ENCODE results near the gene PMEPA1.
A peak's percentile ranks its signal among the peaks of the same experiment; 100 is the strongest.

The PMEPA1 gene

GRCh38 chr20:57619051-57619831, 90.6 kb downstream of the PMEPA1 start:
- intact Hi-C loops (cut with micrococcal nuclease): no loop called here
- H3K27ac Mint-ChIP-seq: peak overlapping the region; percentile 81
- peaks cover 47% of the 10 kb centered on the region for H3K4me1 Mint-ChIP-seq (ENCODE audit: low read depth)
- H3K27me3 Mint-ChIP-seq: peaks cover 16% of the 10 kb centered on the region
- no peaks in the 10 kb centered on the region for H3K36me3 Mint-ChIP-seq (ENCODE audit: low read depth)
- peaks cover 4% of the 10 kb centered on the region for H3K9me3 Mint-ChIP-seq
- peak overlapping the region; percentile 32 for H3K4me3 Mint-ChIP-seq

GRCh38 chr20:57618764-57619050, 91.1 kb downstream of the PMEPA1 start:
- intact Hi-C loops (cut with micrococcal nuclease): no loop called here
- Mint-ChIP-seq H3K27me3 (peaks cover 16% of the 10 kb centered on the region), H3K4me3 (peak overlapping the region; percentile 32)

GRCh38 chr20:57618091-57618763, 91.6 kb downstream of the PMEPA1 start:
- Mint-ChIP-seq H3K27ac (peak overlapping the region; percentile 81), H3K4me3 (no peak overlapping the region), H3K9me3 (no peaks in the 10 kb centered on the region), H3K27me3 (peaks cover 16% of the 10 kb centered on the region), H3K36me3 (ENCODE audit: low read depth) (no peaks in the 10 kb centered on the region), H3K4me1 (ENCODE audit: low read depth) (peaks cover 46% of the 10 kb centered on the region)
- intact Hi-C loops (cut with micrococcal nuclease): no loop called here

More at GRCh38 chr20:57618764-57619050, 91.1 kb downstream of the PMEPA1 start:
- Mint-ChIP-seq H3K4me1 (ENCODE audit: low read depth) (peaks cover 47% of the 10 kb centered on the region), H3K9me3 (no peaks in the 10 kb centered on the region), H3K27ac (peak overlapping the region; percentile 81), H3K36me3 (ENCODE audit: low read depth) (no peaks in the 10 kb centered on the region)

GRCh38 chr20:57617079-57617795, 92.6 kb downstream of the PMEPA1 start:
- Mint-ChIP-seq H3K27ac (peak overlapping the region; percentile 25), H3K4me1 (ENCODE audit: low read depth) (peaks cover 37% of the 10 kb centered on the region), H3K9me3 (no peaks in the 10 kb centered on the region), H3K4me3 (no peak overlapping the region), H3K27me3 (peaks cover 13% of the 10 kb centered on the region), H3K36me3 (ENCODE audit: low read depth) (no peaks in the 10 kb centered on the region)
- intact Hi-C loops (cut with micrococcal nuclease): no loop called here

- Mint-ChIP-seq H3K4me3 (no peak overlapping the region), H3K4me1 (ENCODE audit: low read depth) (peaks cover 33% of the 10 kb centered on the region), H3K27ac (peak overlapping the region; percentile 25), H3K9me3 (no peaks in the 10 kb centered on the region), H3K36me3 (ENCODE audit: low read depth) (no peaks in the 10 kb centered on the region), H3K27me3 (peaks cover 13% of the 10 kb centered on the region)
- intact Hi-C loops (cut with micrococcal nuclease): no loop called here
Observed at GRCh38 chr20:57616143-57616951, 93.5 kb downstream of the PMEPA1 start.

- no peaks in the 10 kb centered on the region for H3K9me3 Mint-ChIP-seq
- intact Hi-C loops (cut with micrococcal nuclease): no loop called here
- H3K27me3 Mint-ChIP-seq: peaks cover 17% of the 10 kb centered on the region
- no peak overlapping the region for H3K4me3 Mint-ChIP-seq
- no peaks in the 10 kb centered on the region for H3K36me3 Mint-ChIP-seq (ENCODE audit: low read depth)
- peaks cover 24% of the 10 kb centered on the region for H3K4me1 Mint-ChIP-seq (ENCODE audit: low read depth)
- H3K27ac Mint-ChIP-seq: no peak overlapping the region
Observed at GRCh38 chr20:57615445-57615811, 94.4 kb downstream of the PMEPA1 start.

GRCh38 chr20:57614490-57615444, 95.0 kb downstream of the PMEPA1 start:
- intact Hi-C loops (cut with micrococcal nuclease): no loop called here
- no peaks in the 10 kb centered on the region for H3K36me3 Mint-ChIP-seq (ENCODE audit: low read depth)
- peaks cover 17% of the 10 kb centered on the region for H3K4me1 Mint-ChIP-seq (ENCODE audit: low read depth)

GRCh38 chr20:57613481-57613921, 96.3 kb downstream of the PMEPA1 start:
- H3K27me3 Mint-ChIP-seq: peaks cover 21% of the 10 kb centered on the region
- no peak overlapping the region for H3K27ac Mint-ChIP-seq
- intact Hi-C loops (cut with micrococcal nuclease): no loop called here
- no peaks in the 10 kb centered on the region for H3K36me3 Mint-ChIP-seq (ENCODE audit: low read depth)
- H3K4me3 Mint-ChIP-seq: no peak overlapping the region
- H3K9me3 Mint-ChIP-seq: no peaks in the 10 kb centered on the region
- peaks cover 5% of the 10 kb centered on the region for H3K4me1 Mint-ChIP-seq (ENCODE audit: low read depth)

More at GRCh38 chr20:57614490-57615444, 95.0 kb downstream of the PMEPA1 start:
- Mint-ChIP-seq H3K4me3 (no peak overlapping the region), H3K27me3 (peaks cover 18% of the 10 kb centered on the region), H3K27ac (no peak overlapping the region), H3K9me3 (no peaks in the 10 kb centered on the region)

- H3K4me1 Mint-ChIP-seq (ENCODE audit: low read depth): no peaks in the 10 kb centered on the region
- H3K9me3 Mint-ChIP-seq: no peaks in the 10 kb centered on the region
- no peak overlapping the region for H3K4me3 Mint-ChIP-seq
- no peak overlapping the region for H3K27ac Mint-ChIP-seq
- no peaks in the 10 kb centered on the region for H3K36me3 Mint-ChIP-seq (ENCODE audit: low read depth)
- H3K27me3 Mint-ChIP-seq: peaks cover 25% of the 10 kb centered on the region
- intact Hi-C loops (cut with micrococcal nuclease): no loop called here
Observed at GRCh38 chr20:57612916-57613315, 96.9 kb downstream of the PMEPA1 start.

GRCh38 chr20:57612436-57612835, 97.4 kb downstream of the PMEPA1 start:
- H3K27me3 Mint-ChIP-seq: peaks cover 28% of the 10 kb centered on the region
- intact Hi-C loops (cut with micrococcal nuclease): no loop called here
- no peak overlapping the region for H3K27ac Mint-ChIP-seq
- H3K36me3 Mint-ChIP-seq (ENCODE audit: low read depth): no peaks in the 10 kb centered on the region
- no peaks in the 10 kb centered on the region for H3K4me1 Mint-ChIP-seq (ENCODE audit: low read depth)
- no peak overlapping the region for H3K4me3 Mint-ChIP-seq
- H3K9me3 Mint-ChIP-seq: no peaks in the 10 kb centered on the region

GRCh38 chr20:57611586-57612311, 98.1 kb downstream of the PMEPA1 start:
- peaks cover 26% of the 10 kb centered on the region for H3K27me3 Mint-ChIP-seq
- no peaks in the 10 kb centered on the region for H3K4me1 Mint-ChIP-seq (ENCODE audit: low read depth)
- H3K9me3 Mint-ChIP-seq: no peaks in the 10 kb centered on the region

GRCh38 chr20:57610261-57610952, 99.4 kb downstream of the PMEPA1 start:
- H3K4me3 Mint-ChIP-seq: no peak overlapping the region
- no peaks in the 10 kb centered on the region for H3K36me3 Mint-ChIP-seq (ENCODE audit: low read depth)
- H3K27me3 Mint-ChIP-seq: peaks cover 21% of the 10 kb centered on the region
- no peak overlapping the region for H3K27ac Mint-ChIP-seq
- intact Hi-C loops (cut with micrococcal nuclease): no loop called here
- no peaks in the 10 kb centered on the region for H3K4me1 Mint-ChIP-seq (ENCODE audit: low read depth)
- no peaks in the 10 kb centered on the region for H3K9me3 Mint-ChIP-seq

More at GRCh38 chr20:57611586-57612311, 98.1 kb downstream of the PMEPA1 start:
- H3K36me3 Mint-ChIP-seq (ENCODE audit: low read depth): no peaks in the 10 kb centered on the region
- intact Hi-C loops (cut with micrococcal nuclease): no loop called here
- H3K4me3 Mint-ChIP-seq: no peak overlapping the region
- H3K27ac Mint-ChIP-seq: no peak overlapping the region
